HUDEP-2 (cell line): ENCODE measurements around the gene TREML2.

ENCODE experiments used
- DNase-seq, 76 experiments: peaks; one replicate each; lab custom pipeline; 2025; ENCODE audit not compliant: unreplicated experiment in 76 of 76; lab: John Stamatoyannopoulos, UW

TREML2 gene

GRCh38 chr6:41155132-41155805 is 45.7 kb downstream of the TREML2 start:
- DNase-seq, result no peak

- DNase-seq, result no peak
These were observed 46.8 kb downstream of the TREML2 start, which contains the start of gene TREML1 for GRCh38 chr6:41153992-41154625. TSS of gene TREML1 (minus strand) at chr6:41154347. CDS start at chr6:41154288, 59 bp downstream.

GRCh38 chr6:41153451-41153850 is 47.5 kb downstream of the TREML2 start:
- no peak for DNase-seq

DNA sequence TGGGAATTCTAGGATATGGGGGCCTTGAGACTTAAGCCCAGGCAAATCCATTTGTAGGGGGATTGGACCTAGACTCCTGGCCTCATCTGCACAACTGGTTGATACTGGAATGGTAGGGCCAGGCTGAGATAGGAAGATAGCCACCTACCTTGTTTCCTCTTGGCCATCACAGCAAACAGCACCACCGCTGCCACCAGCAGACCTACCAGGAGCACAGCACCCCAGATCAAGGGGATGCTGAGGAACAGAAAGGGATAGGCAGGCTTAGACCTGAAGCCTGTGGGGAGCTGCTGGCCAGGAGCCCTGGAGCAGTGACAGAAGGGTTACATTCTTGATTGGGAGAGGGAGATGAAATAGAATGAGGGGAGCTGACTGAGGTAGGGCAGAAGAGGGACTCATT is 50.3 kb downstream of the TREML2 start:
- DNase-seq, result no peak

GRCh38 chr6:41147917-41148316 is 53.0 kb downstream of the TREML2 start:
- DNase-seq, result no peak
